ENCODE data around the gene SGMS1. TPM values are rescaled to one million over a fixed set of nuclear protein-coding genes. Genes with fewer than 3 reads are reported as not detected.
"Not testable (repeated sequence)": the region's sequence is repeated elsewhere in the genome, so short reads cannot be mapped to it uniquely, and the experiment has no call there.

SGMS1 gene
- total RNA-seq, 4 donors from 2014 or later = 107 to 234 (median 134) TPM

GRCh38 chr10:50497758-50498157 lies 126.0 kb downstream of the SGMS1 start:
- Histone ChIP-seq H3K27ac (peak overlapping the region in 2 of 4 donors; percentile 32 to 51), H3K4me3 (no peak overlapping the region)

GRCh38 chr10:50496228-50496627 lies 127.5 kb downstream of the SGMS1 start:
- Histone ChIP-seq H3K36me3 (no peaks in the 10 kb centered on the region), H3K27ac (no peak overlapping the region), H3K27me3 (no peaks in the 10 kb centered on the region), H3K9me3 (no peaks in the 10 kb centered on the region), H3K4me3 (no peak overlapping the region), H3K4me1 (peaks cover 0 to 18% (median 2%) of the 10 kb centered on the region in 4 donors)
- TF ChIP-seq CTCF (IDR thresholded peaks at IDR 0.05) = no peak
- TF ChIP-seq POLR2A (IDR thresholded peaks at IDR 0.05) = no peak
- no peak for TF ChIP-seq EP300 (IDR thresholded peaks at IDR 0.05)
- DNase-seq (ENCODE audit: low spot score in 2 of 2) = no peak
- 61 to 66% methylated on average over 2 of the region's 2 CpGs for WGBS, 2 donors

More at GRCh38 chr10:50497758-50498157, 126.0 kb downstream of the SGMS1 start:
- Histone ChIP-seq H3K9me3 (no peaks in the 10 kb centered on the region), H3K36me3 (no peaks in the 10 kb centered on the region), H3K27me3 (no peaks in the 10 kb centered on the region), H3K4me1 (peaks cover 0 to 32% (median 2%) of the 10 kb centered on the region in 4 donors)
- TF ChIP-seq CTCF (IDR thresholded peaks at IDR 0.05) (no peak), POLR2A (IDR thresholded peaks at IDR 0.05) (no peak), EP300 (IDR thresholded peaks at IDR 0.05) (peak in 1 of 2 donors; percentile 5)
- DNase-seq (ENCODE audit: low spot score in 2 of 2) = no peak

- Histone ChIP-seq H3K27me3 (no peaks in the 10 kb centered on the region), H3K4me1 (no peaks in the 10 kb centered on the region), H3K27ac (no peak overlapping the region), H3K36me3 (no peaks in the 10 kb centered on the region), H3K9me3 (peaks cover 0 to 6% (median 0%) of the 10 kb centered on the region in 4 donors), H3K4me3 (no peak overlapping the region)
- no peak for DNase-seq (ENCODE audit: low spot score in 2 of 2)
- 94% methylated on average over 5 of the region's 5 CpGs for WGBS, 2 donors
- TF ChIP-seq POLR2A (IDR thresholded peaks at IDR 0.05) = no peak
- TF ChIP-seq EP300 (IDR thresholded peaks at IDR 0.05) = no peak
- TF ChIP-seq CTCF (IDR thresholded peaks at IDR 0.05) = no peak
These were observed 133.5 kb downstream of the SGMS1 start for GRCh38 chr10:50490241-50490640.

- H3K4me1 ChIP-seq; H3K27me3 ChIP-seq; H3K4me3 ChIP-seq; DNase-seq (ENCODE audit: low spot score in 2 of 2); H3K27ac ChIP-seq: not testable (repeated sequence)
- Histone ChIP-seq H3K9me3 (peaks cover 0 to 26% (median 9%) of the 10 kb centered on the region in 4 donors), H3K36me3 (peaks cover 0 to 15% (median 0%) of the 10 kb centered on the region in 3 donors)
- WGBS, 2 donors = 97 to 100% methylated on average over 1 of the region's 1 CpG
These were observed 139.2 kb downstream of the SGMS1 start for GRCh38 chr10:50484550-50484949.

GRCh38 chr10:50480054-50481007 lies 143.4 kb downstream of the SGMS1 start:
- H3K9me3 ChIP-seq = peaks cover 0 to 21% (median 9%) of the 10 kb centered on the region in 4 donors
- H3K27ac ChIP-seq = no peak overlapping the region
- no peak overlapping the region for H3K4me3 ChIP-seq
- H3K27me3 ChIP-seq = no peaks in the 10 kb centered on the region
- TF ChIP-seq POLR2A (IDR thresholded peaks at IDR 0.05) = no peak
- no peak for TF ChIP-seq CTCF (IDR thresholded peaks at IDR 0.05)
- no peak for TF ChIP-seq EP300 (IDR thresholded peaks at IDR 0.05)
- no peak for DNase-seq (ENCODE audit: low spot score in 2 of 2)
- H3K36me3 ChIP-seq = peaks cover 0 to 30% (median 0%) of the 10 kb centered on the region in 3 donors
- WGBS, 2 donors = 86 to 92% methylated on average over 9 of the region's 9 CpGs
- peaks cover 0 to 3% (median 0%) of the 10 kb centered on the region in 4 donors for H3K4me1 ChIP-seq
